NCI-H1092 treated with DMSO at 0.1 percent for 48 hours (cell line): ENCODE data around the gene EME2.

ENCODE experiments used
- DNase-seq: peaks from one replicate; lab custom pipeline; 2025; lab: John Stamatoyannopoulos, UW

EME2 gene

GRCh38 chr16:1745900-1746692, 26.5 kb upstream of the EME2 start:
- DNase-seq = no peak

- DNase-seq = no peak
Measured at GRCh38 chr16:1746693-1747195, 25.9 kb upstream of the EME2 start.

GRCh38 chr16:1747934-1748333, 24.7 kb upstream of the EME2 start:
- DNase-seq = no peak

GRCh38 chr16:1749152-1750117, 23.2 kb upstream of the EME2 start:
- no peak for DNase-seq

- no peak for DNase-seq
Measured at GRCh38 chr16:1751946-1752345, 20.7 kb upstream of the EME2 start.

GRCh38 chr16:1752853-1753252, 19.8 kb upstream of the EME2 start:
- no peak for DNase-seq

GRCh38 chr16:1754204-1754603, 18.4 kb upstream of the EME2 start:
- no peak for DNase-seq

- no peak for DNase-seq
Measured at GRCh38 chr16:1757714-1758461, 14.7 kb upstream of the EME2 start.

GRCh38 chr16:1758923-1759322, 13.7 kb upstream of the EME2 start:
- no peak for DNase-seq

GRCh38 chr16:1759511-1759910, 13.1 kb upstream of the EME2 start:
- no peak for DNase-seq

- no peak for DNase-seq
Measured at GRCh38 chr16:1760911-1761310, 11.7 kb upstream of the EME2 start.

- DNase-seq = no peak
Measured at GRCh38 chr16:1761751-1762150, 10.9 kb upstream of the EME2 start.

GRCh38 chr16:1762196-1762878, 10.3 kb upstream of the EME2 start:
- no peak for DNase-seq

- DNase-seq = no peak
Measured at GRCh38 chr16:1762879-1763520, 9.6 kb upstream of the EME2 start.

- no peak for DNase-seq
Measured at GRCh38 chr16:1763521-1764511, 8.8 kb upstream of the EME2 start.

- DNase-seq = no peak
Measured at GRCh38 chr16:1764971-1765370, 7.6 kb upstream of the EME2 start.

- no peak for DNase-seq
Measured at GRCh38 chr16:1765826-1766225, 6.8 kb upstream of the EME2 start.

GRCh38 chr16:1766231-1766630, 6.4 kb upstream of the EME2 start:
- DNase-seq = no peak

- no peak for DNase-seq
Measured at GRCh38 chr16:1766701-1767100, 5.9 kb upstream of the EME2 start.
